22Rv1 (cell line): Measurements from ENCODE around the gene TMEM232.
"Not testable (repeated sequence)": the region's sequence is repeated elsewhere in the genome, so short reads cannot be mapped to it uniquely, and the experiment has no call there.

ENCODE experiments used
- H3K27ac ChIP-seq: fragments of 450-650 bp; 2 replicates; pipeline ENCODE4 v1.5.1; 2017
- CTCF ChIP-seq: fragments of 450-650 bp; IDR thresholded peaks from 2 replicates; pipeline ENCODE4 v1.5.1; 2017; ENCODE audit warnings: mild to moderate bottlenecking
- ZFX ChIP-seq: fragments of 450-650 bp; IDR thresholded peaks from 2 replicates; pipeline ENCODE4 v1.6.1; 2017; ENCODE audit warnings: antibody characterized with exemption, borderline replicate concordance

The TMEM232 gene

GRCh38 chr5:110548171-110548570 is 178.3 kb downstream of the TMEM232 start:
- TF ChIP-seq CTCF (no peak), ZFX (no peak)
- no peak overlapping the region for H3K27ac ChIP-seq

GRCh38 chr5:110547495-110547894 is 179.0 kb downstream of the TMEM232 start:
- H3K27ac ChIP-seq, result no peak overlapping the region
- TF ChIP-seq CTCF (no peak), ZFX (no peak)

GRCh38 chr5:110545716-110546115 is 180.8 kb downstream of the TMEM232 start:
- no peak overlapping the region for H3K27ac ChIP-seq
- TF ChIP-seq ZFX (no peak), CTCF (no peak)

- TF ChIP-seq ZFX (no peak), CTCF (no peak)
- H3K27ac ChIP-seq, result no peak overlapping the region
Measured at GRCh38 chr5:110544603-110545002, 181.9 kb downstream of the TMEM232 start.

- H3K27ac ChIP-seq, result no peak overlapping the region
- TF ChIP-seq ZFX (no peak), CTCF (no peak)
Measured at GRCh38 chr5:110542949-110543348, 183.5 kb downstream of the TMEM232 start.

GRCh38 chr5:110536120-110537115 is 190.1 kb downstream of the TMEM232 start:
- TF ChIP-seq CTCF (no peak), ZFX (no peak)
- no peak overlapping the region for H3K27ac ChIP-seq

GRCh38 chr5:110535146-110535545 is 191.3 kb downstream of the TMEM232 start:
- not testable (repeated sequence) for H3K27ac ChIP-seq

- no peak for TF ChIP-seq ZFX
- TF ChIP-seq CTCF, result no peak
- no peak overlapping the region for H3K27ac ChIP-seq
Measured at GRCh38 chr5:110525762-110526161, 200.7 kb downstream of the TMEM232 start.
